Measurements from ENCODE around the gene EPHA8. TPM values are rescaled to one million over a fixed set of nuclear protein-coding genes. Genes with fewer than 3 reads are reported as not detected.

EPHA8 gene
- total RNA-seq, 2 experiments from 2014 or later, result not detected

GRCh38 chr1:22600071-22600816, 37.0 kb downstream of the EPHA8 start:
- ATAC-seq (no peak), DNase-seq (no peak)
- intact Hi-C loops (cut with DNase I, micrococcal nuclease), result no loop called here
- Mint-ChIP-seq H3K4me1 (no peaks in the 10 kb centered on the region), H3K27me3 (peaks cover 7% of the 10 kb centered on the region), H3K27ac (no peak overlapping the region), H3K4me3 (no peak overlapping the region), H3K9me3 (ENCODE audit: low read depth) (no peaks in the 10 kb centered on the region), H3K36me3 (ENCODE audit: low read depth) (no peaks in the 10 kb centered on the region)
- CTCF ChIA-PET, result no interaction called here
- POLR2A ChIA-PET, result no interaction called here

- CTCF ChIA-PET, result no interaction called here
- ATAC-seq, result no peak
Observed at GRCh38 chr1:22600817-22601605, 37.7 kb downstream of the EPHA8 start.

GRCh38 chr1:22601610-22602009, 38.3 kb downstream of the EPHA8 start:
- POLR2A ChIA-PET, result no interaction called here
- H3K4me1 Mint-ChIP-seq, result no peaks in the 10 kb centered on the region
- no peak overlapping the region for H3K4me3 Mint-ChIP-seq
- no peaks in the 10 kb centered on the region for H3K9me3 Mint-ChIP-seq (ENCODE audit: low read depth)
- CTCF ChIA-PET, result no interaction called here
- intact Hi-C loops (cut with DNase I, micrococcal nuclease), result no loop called here
- no peak overlapping the region for H3K27ac Mint-ChIP-seq
- ATAC-seq (no peak), DNase-seq (no peak)
- H3K27me3 Mint-ChIP-seq, result peaks cover 10% of the 10 kb centered on the region
- H3K36me3 Mint-ChIP-seq (ENCODE audit: low read depth), result no peaks in the 10 kb centered on the region

More at GRCh38 chr1:22600817-22601605, 37.7 kb downstream of the EPHA8 start:
- Mint-ChIP-seq H3K4me1 (no peaks in the 10 kb centered on the region), H3K27ac (no peak overlapping the region), H3K27me3 (peaks cover 9% of the 10 kb centered on the region), H3K9me3 (ENCODE audit: low read depth) (no peaks in the 10 kb centered on the region), H3K36me3 (ENCODE audit: low read depth) (no peaks in the 10 kb centered on the region), H3K4me3 (no peak overlapping the region)
- intact Hi-C loops (cut with DNase I, micrococcal nuclease), result no loop called here
- POLR2A ChIA-PET, result no interaction called here
- DNase-seq, result no peak

- intact Hi-C loops (cut with DNase I, micrococcal nuclease), result no loop called here
- Mint-ChIP-seq H3K27me3 (peaks cover 10% of the 10 kb centered on the region), H3K36me3 (ENCODE audit: low read depth) (no peaks in the 10 kb centered on the region), H3K4me3 (no peak overlapping the region), H3K9me3 (ENCODE audit: low read depth) (no peaks in the 10 kb centered on the region), H3K4me1 (no peaks in the 10 kb centered on the region), H3K27ac (no peak overlapping the region)
- ATAC-seq (no peak), DNase-seq (no peak)
- POLR2A ChIA-PET, result no interaction called here
- CTCF ChIA-PET, result no interaction called here
Observed at GRCh38 chr1:22602060-22602740, 38.9 kb downstream of the EPHA8 start.

GRCh38 chr1:22606161-22606560, 42.9 kb downstream of the EPHA8 start:
- no peak overlapping the region for H3K27ac Mint-ChIP-seq
- intact Hi-C loops (cut with DNase I, micrococcal nuclease), result no loop called here
- no peaks in the 10 kb centered on the region for H3K9me3 Mint-ChIP-seq (ENCODE audit: low read depth)
- H3K4me1 Mint-ChIP-seq, result no peaks in the 10 kb centered on the region
- no peaks in the 10 kb centered on the region for H3K36me3 Mint-ChIP-seq (ENCODE audit: low read depth)
- ATAC-seq (no peak), DNase-seq (no peak)
- ChIA-PET CTCF (interaction anchor here (0.6 kb wide), 1 partner anchor 14 kb away, joined by 3 read pairs; no protein-coding TSS in a partner anchor), POLR2A (no interaction called here)
- no peak overlapping the region for H3K4me3 Mint-ChIP-seq
- H3K27me3 Mint-ChIP-seq, result peaks cover 27% of the 10 kb centered on the region

- ChIA-PET POLR2A (no interaction called here), CTCF (interaction anchor here (0.6 kb wide), 2 partner anchors 180 to 325 kb away, joined by 3 read pairs; no protein-coding TSS in a partner anchor)
- intact Hi-C loops (cut with DNase I, micrococcal nuclease), result no loop called here
- ATAC-seq (no peak), DNase-seq (no peak)
- H3K9me3 Mint-ChIP-seq (ENCODE audit: low read depth), result no peaks in the 10 kb centered on the region
- peaks cover 30% of the 10 kb centered on the region for H3K27me3 Mint-ChIP-seq
- H3K4me3 Mint-ChIP-seq, result no peak overlapping the region
- H3K36me3 Mint-ChIP-seq (ENCODE audit: low read depth), result no peaks in the 10 kb centered on the region
- no peaks in the 10 kb centered on the region for H3K4me1 Mint-ChIP-seq
- no peak overlapping the region for H3K27ac Mint-ChIP-seq
Observed at GRCh38 chr1:22607154-22607553, 43.9 kb downstream of the EPHA8 start.

- H3K4me1 Mint-ChIP-seq, result no peaks in the 10 kb centered on the region
- POLR2A ChIA-PET, result no interaction called here
- H3K36me3 Mint-ChIP-seq (ENCODE audit: low read depth), result no peaks in the 10 kb centered on the region
- no peak overlapping the region for H3K4me3 Mint-ChIP-seq
- intact Hi-C loops (cut with DNase I, micrococcal nuclease), result no loop called here
- CTCF ChIA-PET, result no interaction called here
- DNase-seq (no peak), ATAC-seq (no peak)
- H3K9me3 Mint-ChIP-seq (ENCODE audit: low read depth), result no peaks in the 10 kb centered on the region
- peaks cover 34% of the 10 kb centered on the region for H3K27me3 Mint-ChIP-seq
- H3K27ac Mint-ChIP-seq, result no peak overlapping the region
Observed at GRCh38 chr1:22608361-22608760, 45.1 kb downstream of the EPHA8 start.

- POLR2A ChIA-PET, result no interaction called here
- ATAC-seq (no peak), DNase-seq (no peak)
- Mint-ChIP-seq H3K27me3 (peaks cover 36% of the 10 kb centered on the region), H3K27ac (no peak overlapping the region), H3K36me3 (ENCODE audit: low read depth) (no peaks in the 10 kb centered on the region), H3K4me3 (no peak overlapping the region), H3K9me3 (ENCODE audit: low read depth) (no peaks in the 10 kb centered on the region), H3K4me1 (no peaks in the 10 kb centered on the region)
- CTCF ChIA-PET, result no interaction called here
- intact Hi-C loops (cut with DNase I, micrococcal nuclease), result no loop called here
Observed at GRCh38 chr1:22609291-22609690, 46.0 kb downstream of the EPHA8 start.

- H3K27me3 Mint-ChIP-seq, result peaks cover 37% of the 10 kb centered on the region
- DNase-seq, result peak; percentile 60
Observed at GRCh38 chr1:22611530-22611947, 48.2 kb downstream of the EPHA8 start.

GRCh38 chr1:22612671-22613571, 49.6 kb downstream of the EPHA8 start:
- intact Hi-C loops (cut with DNase I, micrococcal nuclease), result no loop called here
- POLR2A ChIA-PET, result no interaction called here
- Mint-ChIP-seq H3K36me3 (ENCODE audit: low read depth) (no peaks in the 10 kb centered on the region), H3K4me3 (no peak overlapping the region), H3K27me3 (peaks cover 43% of the 10 kb centered on the region), H3K9me3 (ENCODE audit: low read depth) (no peaks in the 10 kb centered on the region), H3K4me1 (no peaks in the 10 kb centered on the region), H3K27ac (no peak overlapping the region)
- CTCF ChIA-PET, result interaction anchor here (0.6 kb wide), 1 partner anchor 19 kb away, joined by 4 read pairs; no protein-coding TSS in a partner anchor
- DNase-seq (no peak), ATAC-seq (no peak)

More at GRCh38 chr1:22611530-22611947, 48.2 kb downstream of the EPHA8 start:
- peak; percentile 36 for ATAC-seq
- intact Hi-C loops (cut with DNase I, micrococcal nuclease), result no loop called here
- Mint-ChIP-seq H3K27ac (no peak overlapping the region), H3K4me1 (no peaks in the 10 kb centered on the region), H3K9me3 (ENCODE audit: low read depth) (no peaks in the 10 kb centered on the region), H3K4me3 (no peak overlapping the region), H3K36me3 (ENCODE audit: low read depth) (no peaks in the 10 kb centered on the region)
- CTCF ChIA-PET, result no interaction called here
- POLR2A ChIA-PET, result no interaction called here

- Mint-ChIP-seq H3K9me3 (ENCODE audit: low read depth) (no peaks in the 10 kb centered on the region), H3K4me3 (no peak overlapping the region), H3K27ac (no peak overlapping the region), H3K27me3 (peaks cover 38% of the 10 kb centered on the region), H3K36me3 (ENCODE audit: low read depth) (no peaks in the 10 kb centered on the region), H3K4me1 (no peaks in the 10 kb centered on the region)
- ChIA-PET CTCF (interaction anchor here (0.6 kb wide), 1 partner anchor 19 kb away, joined by 4 read pairs; no protein-coding TSS in a partner anchor), POLR2A (no interaction called here)
- ATAC-seq (no peak), DNase-seq (no peak)
- intact Hi-C loops (cut with DNase I, micrococcal nuclease), result no loop called here
Observed at GRCh38 chr1:22613572-22613918, 50.3 kb downstream of the EPHA8 start.
